ENCODE results near the gene CHRNA5.

- no peak for TF ChIP-seq POLR2AphosphoS5 (IDR thresholded peaks at IDR 0.05)
- TF ChIP-seq, protein P1, sequence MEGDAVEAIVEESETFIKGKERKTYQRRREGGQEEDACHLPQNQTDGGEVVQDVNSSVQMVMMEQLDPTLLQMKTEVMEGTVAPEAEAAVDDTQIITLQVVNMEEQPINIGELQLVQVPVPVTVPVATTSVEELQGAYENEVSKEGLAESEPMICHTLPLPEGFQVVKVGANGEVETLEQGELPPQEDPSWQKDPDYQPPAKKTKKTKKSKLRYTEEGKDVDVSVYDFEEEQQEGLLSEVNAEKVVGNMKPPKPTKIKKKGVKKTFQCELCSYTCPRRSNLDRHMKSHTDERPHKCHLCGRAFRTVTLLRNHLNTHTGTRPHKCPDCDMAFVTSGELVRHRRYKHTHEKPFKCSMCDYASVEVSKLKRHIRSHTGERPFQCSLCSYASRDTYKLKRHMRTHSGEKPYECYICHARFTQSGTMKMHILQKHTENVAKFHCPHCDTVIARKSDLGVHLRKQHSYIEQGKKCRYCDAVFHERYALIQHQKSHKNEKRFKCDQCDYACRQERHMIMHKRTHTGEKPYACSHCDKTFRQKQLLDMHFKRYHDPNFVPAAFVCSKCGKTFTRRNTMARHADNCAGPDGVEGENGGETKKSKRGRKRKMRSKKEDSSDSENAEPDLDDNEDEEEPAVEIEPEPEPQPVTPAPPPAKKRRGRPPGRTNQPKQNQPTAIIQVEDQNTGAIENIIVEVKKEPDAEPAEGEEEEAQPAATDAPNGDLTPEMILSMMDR (IDR thresholded peaks at IDR 0.05), result no peak
- TF ChIP-seq POLR2A (IDR thresholded peaks at IDR 0.05), result no peak
Measured at GRCh38 chr15:78625606-78626280, 60.4 kb downstream of the CHRNA5 start.

Measured in sigmoid colon (tissue), 4 donors.